HEK293T (cell line): ENCODE measurements around the gene OR13C8.
"Not testable (repeated sequence)": the region's sequence is repeated elsewhere in the genome, so short reads cannot be mapped to it uniquely, and the experiment has no call there.

ENCODE experiments used
- CTCF ChIA-PET: fragments of 350-600 bp; formaldehyde crosslinking; extraction: SDS; loops from one replicate; lab custom pipeline; 2021; ENCODE audit warnings: antibody characterized with exemption, inconsistent platforms; lab: Yijun Ruan, JAX
- POLR2A ChIA-PET: fragments of 350-600 bp; formaldehyde crosslinking; extraction: SDS; loops from one replicate; lab custom pipeline; 2020; ENCODE audit warnings: antibody characterized with exemption, inconsistent platforms; lab: Yijun Ruan, JAX
- DNase-seq: peaks from one replicate; pipeline ENCODE4 v3.0.0; 2012; ENCODE audit warnings: mixed read lengths; ENCODE audit errors: extremely low spot score
- ARNT ChIP-seq: fragments of 450-650 bp; IDR thresholded peaks from 2 replicates; pipeline ENCODE4 v1.6.1; 2017; ENCODE audit warnings: mild to moderate bottlenecking
- BHLHE40 ChIP-seq: fragments of 450-650 bp; IDR thresholded peaks from 2 replicates; pipeline ENCODE4 v1.6.1; 2016; ENCODE audit warnings: mild to moderate bottlenecking, moderate library complexity, borderline replicate concordance
- CTBP1 ChIP-seq: fragments of 450-650 bp; IDR thresholded peaks from 2 replicates; pipeline ENCODE4 v1.6.1; 2016; ENCODE audit warnings: borderline replicate concordance
- ELF4 ChIP-seq: fragments of 450-650 bp; IDR thresholded peaks from 2 replicates; pipeline ENCODE4 v1.6.1; 2017; ENCODE audit warnings: antibody characterized with exemption
- FOXA1 ChIP-seq: fragments of 450-650 bp; IDR thresholded peaks from 2 replicates; pipeline ENCODE4 v1.6.1; 2016; ENCODE audit warnings: mild to moderate bottlenecking
- FOXK2 ChIP-seq: fragments of 450-650 bp; IDR thresholded peaks from 2 replicates; pipeline ENCODE4 v1.6.1; 2016; ENCODE audit warnings: mild to moderate bottlenecking
- FOXM1 ChIP-seq: fragments of 450-650 bp; IDR thresholded peaks from 2 replicates; pipeline ENCODE4 v1.6.1; 2017; ENCODE audit warnings: mild to moderate bottlenecking, borderline replicate concordance
- HDGF ChIP-seq: fragments of 450-650 bp; IDR thresholded peaks from 2 replicates; pipeline ENCODE4 v1.6.1; 2017; ENCODE audit warnings: antibody characterized with exemption, borderline replicate concordance
- L3MBTL2 ChIP-seq: fragments of 450-650 bp; conservative IDR thresholded peaks from 2 replicates; pipeline ENCODE4 v1.6.1; 2016; ENCODE audit warnings: mild to moderate bottlenecking
- LEF1 ChIP-seq: fragments of 450-650 bp; IDR thresholded peaks from 2 replicates; pipeline ENCODE4 v1.6.1; 2017; ENCODE audit warnings: mild to moderate bottlenecking, borderline replicate concordance
- NFRKB ChIP-seq: fragments of 450-650 bp; IDR thresholded peaks from 2 replicates; pipeline ENCODE4 v1.6.1; 2016; ENCODE audit warnings: mild to moderate bottlenecking, moderate library complexity
- PKNOX1 ChIP-seq: fragments of 450-650 bp; IDR thresholded peaks from 2 replicates; pipeline ENCODE4 v1.6.1; 2016
- SP1 ChIP-seq: fragments of 450-650 bp; IDR thresholded peaks from 2 replicates; pipeline ENCODE4 v1.6.1; 2017
- SUZ12 ChIP-seq: fragments of 450-650 bp; IDR thresholded peaks from 2 replicates; pipeline ENCODE4 v1.6.1; 2016; ENCODE audit warnings: mild to moderate bottlenecking
- TARDBP ChIP-seq: fragments of 450-650 bp; IDR thresholded peaks from 2 replicates; pipeline ENCODE4 v1.6.1; 2016
- ZNF384 ChIP-seq: fragments of 450-650 bp; IDR thresholded peaks from 2 replicates; pipeline ENCODE4 v1.6.1; 2016

Gene OR13C8

DNA sequence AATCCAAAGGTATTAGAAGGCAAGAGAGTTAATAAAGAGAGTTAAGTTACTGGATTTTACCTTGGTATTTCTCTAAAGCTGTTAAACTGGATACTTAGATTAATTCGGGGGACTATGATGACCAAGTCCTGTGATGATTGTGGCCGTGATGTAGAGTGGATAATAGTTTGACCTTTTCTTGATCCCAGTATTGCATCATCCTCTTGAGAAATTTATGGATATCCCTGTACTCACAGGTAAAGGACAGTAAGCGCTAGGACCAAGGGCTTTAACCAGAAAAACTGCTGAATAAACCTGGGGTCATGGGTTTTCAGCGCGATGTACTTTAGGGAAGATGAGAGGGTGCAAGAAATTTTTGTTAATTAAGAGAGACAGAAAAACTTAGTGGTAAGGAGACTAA lies 8.3 kb downstream of the OR13C8 start:
- ChIA-PET POLR2A (no interaction called here), CTCF (no interaction called here)

DNA sequence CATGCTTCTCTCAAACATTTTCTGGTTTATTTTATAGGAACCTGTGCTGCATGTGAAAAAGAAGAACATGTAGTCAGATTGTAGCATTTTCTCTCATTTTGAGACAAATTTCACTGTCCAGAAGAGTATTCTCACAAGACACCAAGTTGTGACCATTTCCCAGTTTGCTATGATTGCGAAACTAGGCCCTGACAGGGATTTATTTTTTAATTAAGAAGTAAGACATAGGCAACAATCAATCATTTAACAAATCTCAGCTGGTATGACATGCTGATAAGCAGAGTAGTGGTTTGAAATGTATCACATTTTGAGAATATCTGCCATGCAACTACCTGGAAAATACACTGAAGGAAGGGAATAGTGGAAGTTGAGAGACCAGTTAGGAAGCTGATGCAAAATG lies 11.6 kb downstream of the OR13C8 start:
- ChIA-PET CTCF (no interaction called here), POLR2A (no interaction called here)
- DNase-seq = no peak
- TF ChIP-seq TARDBP (no peak), LEF1 (no peak), SP1 (no peak), BHLHE40 (no peak), HDGF (no peak), CTBP1 (no peak), FOXK2 (no peak), FOXM1 (no peak), ELF4 (no peak), PKNOX1 (no peak), L3MBTL2 (no peak), NFRKB (no peak), ARNT (no peak), SUZ12 (no peak), ZNF384 (no peak), FOXA1 (no peak)

More for the DNA sequence above, 8.3 kb downstream of the OR13C8 start:
- TF ChIP-seq L3MBTL2 = no peak
- no peak for TF ChIP-seq BHLHE40
- TF ChIP-seq ARNT = no peak
- TF ChIP-seq SUZ12 = no peak
- TF ChIP-seq HDGF = no peak
- no peak for TF ChIP-seq ZNF384
- no peak for TF ChIP-seq LEF1
- TF ChIP-seq FOXM1 = no peak
- no peak for TF ChIP-seq ELF4
- no peak for TF ChIP-seq PKNOX1
- no peak for TF ChIP-seq CTBP1
- TF ChIP-seq FOXK2 = no peak
- TF ChIP-seq TARDBP = no peak
- TF ChIP-seq SP1 = no peak
- TF ChIP-seq NFRKB = no peak
- TF ChIP-seq FOXA1 = no peak
- DNase-seq = no peak

- DNase-seq = no peak
- no peak for TF ChIP-seq SP1
- no peak for TF ChIP-seq PKNOX1
- TF ChIP-seq CTBP1 = no peak
- no peak for TF ChIP-seq NFRKB
- POLR2A ChIA-PET = no interaction called here
- CTCF ChIA-PET = no interaction called here
Observed at GRCh38 chr9:104586496-104587180, 17.7 kb downstream of the OR13C8 start.

GRCh38 chr9:104589626-104590025 lies 20.7 kb downstream of the OR13C8 start:
- CTCF ChIA-PET = no interaction called here
- POLR2A ChIA-PET = no interaction called here
- no peak for TF ChIP-seq L3MBTL2
- no peak for DNase-seq

GRCh38 chr9:104598749-104599148 lies 29.8 kb downstream of the OR13C8 start:
- POLR2A ChIA-PET, DNase-seq, CTCF ChIA-PET: not testable (repeated sequence)

DNA sequence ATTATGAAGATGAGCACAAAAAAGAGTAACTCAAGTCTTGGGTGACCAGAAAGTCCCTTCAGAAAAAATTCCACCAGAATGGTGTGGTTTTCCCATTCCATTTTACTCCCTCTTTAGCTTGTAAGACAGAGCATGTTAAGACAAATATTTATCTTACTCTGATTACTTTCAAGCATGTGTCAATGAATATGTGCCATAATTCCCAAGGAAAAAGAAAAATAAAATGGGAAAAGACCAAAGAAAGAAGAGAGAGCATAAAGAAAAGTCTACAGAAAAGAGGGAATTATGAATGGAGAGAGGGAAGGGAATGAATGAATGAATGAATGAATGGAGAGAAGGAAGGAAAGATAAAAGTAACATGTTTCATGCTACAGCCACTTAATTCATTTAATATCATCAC lies 30.3 kb downstream of the OR13C8 start, which contains the start of gene OR13C5:
Gene OR13C5, minus strand, starts transcription at position 101 of the 400 bp plus-strand sequence. Its CDS starts 0 bp downstream, at position 101.
- DNase-seq, CTCF ChIA-PET, POLR2A ChIA-PET: not testable (repeated sequence)

GRCh38 chr9:104604801-104605200 lies 35.8 kb downstream of the OR13C8 start:
- TF ChIP-seq HDGF (no peak), ARNT (no peak), TARDBP (no peak), SUZ12 (no peak), NFRKB (no peak), FOXK2 (no peak), ZNF384 (no peak), ELF4 (no peak), PKNOX1 (no peak), FOXA1 (no peak), SP1 (no peak), FOXM1 (no peak)
- DNase-seq = no peak
- CTCF ChIA-PET = no interaction called here
- POLR2A ChIA-PET = no interaction called here

DNA sequence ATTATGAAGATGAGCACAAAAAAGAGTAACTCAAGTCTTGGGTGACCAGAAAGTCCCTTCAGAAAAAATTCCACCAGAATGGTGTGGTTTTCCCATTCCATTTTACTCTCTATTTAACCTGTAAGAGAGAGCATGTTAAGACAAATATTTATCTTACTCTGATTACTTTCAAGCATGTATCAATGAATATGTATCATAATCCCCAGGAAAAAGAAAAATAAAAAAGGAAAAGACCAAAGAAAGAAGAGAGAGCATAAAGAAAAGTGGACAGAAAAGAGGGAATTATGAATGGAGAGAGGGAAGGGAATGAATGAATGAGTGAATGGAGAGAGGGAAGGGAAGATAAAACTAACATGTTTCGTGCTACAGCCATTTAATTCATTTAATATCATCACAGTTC lies 36.6 kb downstream of the OR13C8 start, which contains the start of gene OR13C2:
Gene OR13C2, minus strand, starts transcription at position 101 of the 400 bp plus-strand sequence. Its CDS starts 0 bp downstream, at position 101.
- POLR2A ChIA-PET, CTCF ChIA-PET, DNase-seq: not testable (repeated sequence)
